D341Med (cell line): ENCODE results near the gene DGKI.

Experiments used
- DNase-seq: peaks from one replicate; pipeline ENCODE4 v3.0.0; 2012; ENCODE audit warnings: low spot score

DGKI gene

GRCh38 chr7:137343281-137343841 is 503.4 kb downstream of the DGKI start, which contains the start of gene PTN:
Gene PTN, minus strand, starts transcription at chr7:137343733. Its CDS starts 88,760 bp downstream, at chr7:137254973.
- no peak for DNase-seq

DNA sequence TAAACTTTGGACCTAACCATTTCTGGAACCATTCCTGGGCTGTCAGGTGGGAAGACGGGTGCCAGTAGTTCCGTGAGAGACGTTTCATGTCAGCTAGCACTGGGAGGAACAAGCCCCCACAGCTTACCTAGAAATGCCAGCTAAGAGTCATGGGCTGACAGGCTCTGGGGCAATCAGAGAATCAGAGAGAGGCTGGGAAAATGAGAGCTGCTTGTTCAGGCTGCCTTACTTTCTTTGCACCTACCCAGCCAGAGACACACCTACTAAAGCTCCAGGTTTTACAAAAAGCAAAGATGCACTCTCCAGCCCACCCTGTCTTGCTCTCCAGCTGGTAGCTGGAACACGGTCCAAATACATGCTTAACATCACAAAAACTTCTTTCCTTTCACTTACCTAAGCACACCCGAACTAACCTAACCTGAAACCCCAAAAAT is 503.9 kb downstream of the DGKI start:
- no peak for DNase-seq

GRCh38 chr7:137342265-137342664 is 504.5 kb downstream of the DGKI start:
- DNase-seq: no peak

DNA sequence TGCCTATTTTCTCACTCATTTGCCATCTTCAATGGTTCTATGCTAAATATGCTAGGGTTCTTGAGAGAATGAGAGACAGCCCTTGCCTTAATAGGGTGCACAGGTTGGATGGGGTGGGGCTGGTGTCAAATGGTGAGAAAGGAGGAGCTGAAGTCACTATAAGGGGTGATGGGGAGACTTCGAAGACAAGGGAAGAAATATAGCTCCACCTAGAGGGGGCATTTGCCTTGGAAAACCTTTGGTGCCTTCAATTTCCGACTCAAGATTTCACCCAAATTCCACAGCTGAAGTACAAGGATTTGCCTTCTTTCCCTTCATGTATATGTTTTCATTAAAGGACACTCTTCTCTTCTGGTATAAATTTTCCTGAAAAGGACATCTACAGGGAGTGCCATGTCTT is 508.9 kb downstream of the DGKI start:
- no peak for DNase-seq

DNA sequence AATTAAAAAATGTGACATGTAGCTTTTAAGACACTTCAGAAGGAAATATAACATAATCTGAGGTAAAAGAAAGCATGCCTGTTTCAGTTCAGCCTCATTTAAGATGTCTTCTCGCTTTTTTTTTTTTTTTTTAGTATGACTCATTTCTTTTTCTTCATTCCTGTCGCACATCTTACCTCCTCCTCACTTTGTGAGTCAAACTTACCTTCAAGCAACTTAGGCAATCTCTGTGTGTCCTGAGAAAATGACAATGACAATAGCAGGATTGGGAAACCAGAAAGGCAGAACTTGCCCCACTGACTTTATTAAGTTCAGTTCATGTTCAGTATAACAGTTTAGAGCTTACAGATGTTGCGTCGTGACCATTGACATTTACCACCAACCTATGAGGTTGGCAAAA is 511.0 kb downstream of the DGKI start:
- no peak for DNase-seq

DNA sequence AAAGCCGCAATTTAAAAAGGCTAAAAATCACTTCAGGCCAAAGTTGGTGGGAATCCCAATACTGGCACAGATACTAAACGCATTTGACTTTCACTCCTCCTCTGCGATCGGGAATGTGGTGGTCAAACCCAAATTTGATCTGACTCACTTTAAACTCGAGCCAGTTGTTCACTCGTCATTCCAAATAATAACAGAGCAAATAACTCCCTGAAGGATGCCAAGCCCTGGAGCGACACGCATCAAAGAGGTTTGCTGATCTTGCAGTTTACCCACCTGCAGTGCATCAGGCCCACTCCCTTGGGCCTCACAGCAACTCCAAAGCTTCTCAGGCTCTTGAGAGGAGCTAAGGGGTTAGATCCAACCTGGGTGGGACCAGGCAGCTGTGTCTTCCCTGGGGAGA is 515.4 kb downstream of the DGKI start:
- no peak for DNase-seq
